ENCODE measurements around the gene RRM2. TPM values are rescaled to one million over a fixed set of nuclear protein-coding genes. Genes with fewer than 3 reads are reported as not detected.

Gene RRM2
- 2.0 and 136 TPM in 2 replicates for total RNA-seq

GRCh38 chr2:10122500-10123280 lies at the start of gene RRM2:
Gene RRM2, plus strand, starts transcription at chr2:10122739. Its CDS starts 60 bp downstream, at chr2:10122799.

GRCh38 chr2:10079870-10080535 lies 42.5 kb upstream of the RRM2 start, which contains the start of gene CYS1:
Gene CYS1, minus strand, starts transcription at chr2:10080411. Its CDS starts 188 bp downstream, at chr2:10080223.

Small RNAs within 50 kb of the gene (small RNA-seq; reads per million reads assigned to genes)
- gene RF00410 (ENCODE audit: low replicate concordance): not detected
- gene RF00568 (ENCODE audit: low replicate concordance): not detected

Other genes starting within 250 kb of the RRM2 start
- 0.14 and 0.22 TPM in 2 replicates for gene GRHL1, start 171.0 kb upstream of the RRM2 start, total RNA-seq
- gene KLF11, start 79.2 kb upstream of the RRM2 start, total RNA-seq: 3.9 and 7.0 TPM in 2 replicates
- 0.14 and 0.22 TPM in 2 replicates for gene CYS1, start 42.3 kb upstream of the RRM2 start, total RNA-seq
- gene HPCAL1, start 180.2 kb downstream of the RRM2 start, total RNA-seq: 50.8 and 144 TPM in 2 replicates